Lung (tissue), 12 donors: ENCODE results near the gene GJA5. TPM values are rescaled to one million over a fixed set of nuclear protein-coding genes. Genes with fewer than 3 reads are reported as not detected.

Experiments used
- ATAC-seq: fragments of 200-7000 bp; cut with Tn5 transposase; one replicate; pipeline ENCODE4 v1.9.1; 2020; ENCODE audit warnings: moderate number of reproducible peaks; ENCODE audit not compliant: insufficient read depth, low FRiP score
- DNase-seq, 3 donors: peaks; one replicate each; pipeline ENCODE4 v3.0.0-alpha.2; 2013 to 2017
- H3K27ac ChIP-seq, 2 donors: one replicate each; pipeline ENCODE4 v1.5.1; 2013; ENCODE audit warnings: mild to moderate bottlenecking in 2 of 2, moderate library complexity in 2 of 2, control low read depth in 1 of 2, inconsistent platforms in 1 of 2, low read depth in 1 of 2, low read length in 1 of 2
- H3K27me3 ChIP-seq, 3 donors: one replicate each; pipeline ENCODE4 v1.5.1; 2013; ENCODE audit warnings: low read length in 2 of 3; ENCODE audit not compliant: control insufficient read depth in 3 of 3, insufficient read depth in 3 of 3
- H3K36me3 ChIP-seq, 4 donors: one replicate each; pipeline ENCODE4 v1.5.1; 2013; ENCODE audit warnings: low read length in 4 of 4, mild to moderate bottlenecking in 1 of 4, moderate library complexity in 1 of 4; ENCODE audit not compliant: control insufficient read depth in 4 of 4, insufficient read depth in 4 of 4
- H3K4me1 ChIP-seq, 5 donors: one replicate each; pipeline ENCODE4 v1.5.1; 2013; ENCODE audit warnings: low read length in 5 of 5, mild to moderate bottlenecking in 2 of 5, moderate library complexity in 1 of 5; ENCODE audit not compliant: control insufficient read depth in 5 of 5, insufficient read depth in 5 of 5
- H3K4me3 ChIP-seq: one replicate; pipeline ENCODE4 v1.5.1; 2013; ENCODE audit warnings: mild to moderate bottlenecking, control low read depth, moderate library complexity
- H3K9ac ChIP-seq, 2 donors: one replicate each; pipeline ENCODE4 v1.5.1; 2013; ENCODE audit warnings: low read length in 2 of 2, control low read depth in 1 of 2; ENCODE audit not compliant: insufficient read depth in 1 of 2
- H3K9me3 ChIP-seq, 4 donors: one replicate each; pipeline ENCODE4 v1.5.1; 2013; ENCODE audit warnings: low read length in 3 of 4, mild to moderate bottlenecking in 1 of 4, moderate library complexity in 1 of 4; ENCODE audit not compliant: control insufficient read depth in 4 of 4, insufficient read depth in 3 of 4
- CTCF ChIP-seq: IDR thresholded peaks from 2 replicates; pipeline ENCODE4 v1.5.1; 2012; ENCODE audit warnings: mild to moderate bottlenecking; ENCODE audit errors: control extremely low read depth, extremely low read depth
- polyA plus RNA-seq, 2 donors: library from polyadenylated mRNA; stranded (reverse); fragments of 200-250 nt; gene quantifications; one replicate each; pipeline ENCODE4 v1.2.1, GENCODE V29; 2013
- total RNA-seq, 2 donors: library from RNA; depleted of rRNA in 1 of 2; stranded (reverse); fragments of >200 nt in 1 of 2; gene quantifications; one replicate each; pipeline ENCODE4 v1.2.1, GENCODE V29; 2014 to 2021
- donor health status: control.
- donor health status: control.
- donor health status: Bipolar disorder and iron deficiency.
- donor health status: healthy.
- donor health status: DM: yes; HTN: yes; CAD: no.

GJA5 gene
- total and polyA plus RNA-seq, 4 donors, result 7.7 to 38.3 (median 18.5) TPM

GRCh38 chr1:147712605-147713004 is 47.8 kb downstream of the GJA5 start:
- Histone ChIP-seq H3K9ac (no peak overlapping the region), H3K27ac (no peak overlapping the region), H3K9me3 (no peaks in the 10 kb centered on the region), H3K4me3 (no peak overlapping the region), H3K27me3 (peaks cover 0 to 2% (median 0%) of the 10 kb centered on the region in 3 donors), H3K36me3 (no peaks in the 10 kb centered on the region), H3K4me1 (peaks cover 0 to 2% (median 0%) of the 10 kb centered on the region in 5 donors)
- no peak for TF ChIP-seq CTCF
- ATAC-seq, result no peak
- DNase-seq, result no peak

Other genes with a start within 250 kb of the GJA5 start
- gene BCL9, start 219.1 kb downstream of the GJA5 start, total RNA-seq, result 10 to 100 TPM; 14.7 to 19.5 TPM
- gene BCL9, start 219.1 kb downstream of the GJA5 start, polyA plus RNA-seq, result 1 to 10 TPM; 3.2 to 7.4 TPM
- 10 to 100 TPM; 14.2 to 25.3 TPM for gene ACP6, start 90.1 kb downstream of the GJA5 start, total RNA-seq
- gene ACP6, start 90.1 kb downstream of the GJA5 start, polyA plus RNA-seq, result 10 to 100 TPM in 1 of 2 donors, 1 to 10 TPM in 1; 9.6 to 17.1 TPM
- not detected for gene GJA8, start 142.2 kb upstream of the GJA5 start, total RNA-seq
- gene GJA8, start 142.2 kb upstream of the GJA5 start, polyA plus RNA-seq, result not detected
- 10 to 100 TPM in 1 of 2 donors, 1 to 10 TPM in 1; 9.7 to 40.0 TPM for gene GPR89B, start 167.8 kb upstream of the GJA5 start, total RNA-seq
- 10 to 100 TPM in 1 of 2 donors, 1 to 10 TPM in 1; 7.7 to 11.0 TPM for gene GPR89B, start 167.8 kb upstream of the GJA5 start, polyA plus RNA-seq